COLO668 (cell line): Measurements from ENCODE around the gene SCTR.

Experiments used
- DNase-seq: peaks from one replicate; lab custom pipeline; 2025; ENCODE audit not compliant: unreplicated experiment; lab: John Stamatoyannopoulos, UW

Gene SCTR

GRCh38 chr2:119449521-119449920, 74.8 kb downstream of the SCTR start:
- DNase-seq: peak; percentile 23

- DNase-seq: no peak
Measured at GRCh38 chr2:119448427-119449141, 75.7 kb downstream of the SCTR start.

- DNase-seq: no peak
Measured at GRCh38 chr2:119446037-119446436, 78.2 kb downstream of the SCTR start.

- DNase-seq: no peak
Measured at GRCh38 chr2:119442850-119443249, 81.4 kb downstream of the SCTR start.

GRCh38 chr2:119442226-119442619, 82.1 kb downstream of the SCTR start:
- DNase-seq: no peak

GRCh38 chr2:119441376-119442225, 82.7 kb downstream of the SCTR start:
- DNase-seq: peak; percentile 39

GRCh38 chr2:119440873-119441272, 83.4 kb downstream of the SCTR start:
- no peak for DNase-seq

- no peak for DNase-seq
Measured at GRCh38 chr2:119440501-119440870, 83.8 kb downstream of the SCTR start.

- no peak for DNase-seq
Measured at GRCh38 chr2:119439574-119440500, 84.4 kb downstream of the SCTR start.

- DNase-seq: no peak
Measured at GRCh38 chr2:119438726-119439284, 85.5 kb downstream of the SCTR start.

- DNase-seq: peak; percentile 64
Measured at GRCh38 chr2:119438128-119438656, 86.1 kb downstream of the SCTR start.

GRCh38 chr2:119436993-119437772, 87.1 kb downstream of the SCTR start:
- no peak for DNase-seq

- no peak for DNase-seq
Measured at GRCh38 chr2:119435953-119436297, 88.4 kb downstream of the SCTR start.

GRCh38 chr2:119435081-119435952, 89.0 kb downstream of the SCTR start:
- no peak for DNase-seq

- DNase-seq: no peak
Measured at GRCh38 chr2:119434664-119435063, 89.6 kb downstream of the SCTR start.

GRCh38 chr2:119433636-119434327, 90.5 kb downstream of the SCTR start:
- no peak for DNase-seq

- no peak for DNase-seq
Measured at GRCh38 chr2:119432851-119433522, 91.3 kb downstream of the SCTR start.
